HCT116 (cell line): Measurements from ENCODE around the gene DAPK1. TPM values are rescaled to one million over a fixed set of nuclear protein-coding genes. Genes with fewer than 3 reads are reported as not detected.
A peak's percentile ranks its signal among the peaks of the same experiment; 100 is the strongest.

Experiments
- ATAC-seq: fragments of 200-7000 bp; cut with Tn5 transposase; 2 replicates; pipeline ENCODE4 v1.9.1; 2020; ENCODE audit warnings: mild to moderate bottlenecking, moderate library complexity
- BruUV-seq: library from RNA; stranded (reverse); fragments of 400-500 nt; replicated peaks from 2 replicates; lab custom pipeline; 2021; lab: Mats Ljungman, UMichigan
- CTCF ChIA-PET: fragments of 300-600 bp; sonication (Branson Sonifier 250); formaldehyde crosslinking; loops from one replicate; lab custom pipeline; 2021; ENCODE audit warnings: antibody characterized with exemption; lab: Charles Lee
- POLR2A ChIA-PET: fragments of 300-600, 350-600 bp; sonication (Branson Sonifier 250); formaldehyde crosslinking; loops from one replicate; lab custom pipeline; 2021; ENCODE audit warnings: antibody characterized with exemption; lab: Charles Lee
- RAD21 ChIA-PET, 2 experiments: fragments of 300-600 bp; sonication (Branson Sonifier 250); formaldehyde crosslinking; loops; one replicate each; lab custom pipeline; 2023; ENCODE audit warnings: low total read pairs in 2 of 2; ENCODE audit not compliant: uncharacterized antibody in 2 of 2, unreplicated experiment in 2 of 2, low non-redundant PET in 1 of 2; lab: Charles Lee
- DNase-seq: peaks from one replicate; pipeline ENCODE4 v3.0.0-alpha.2; 2010; ENCODE audit warnings: low read depth, low spot score
- H2AFZ ChIP-seq: fragments of 200-600 bp; shearing (Covaris generic), sonication (generic); 2 replicates; pipeline ENCODE4 v1.6.1; 2017; ENCODE audit warnings: low read depth, mixed run types, mixed read lengths, antibody characterized with exemption, low read length; ENCODE audit not compliant: poor library complexity, severe bottlenecking
- H3K27ac ChIP-seq: 2 replicates; pipeline ENCODE4 v1.5.1; 2012; ENCODE audit warnings: low read depth, low read length
- H3K27me3 ChIP-seq: fragments of 200-600 bp; sonication (generic); 2 replicates; pipeline ENCODE4 v1.6.1; 2016; ENCODE audit warnings: mixed run types, low read length, mixed read lengths; ENCODE audit not compliant: insufficient read depth
- H3K36me3 ChIP-seq, 2 experiments: fragments of 200-500 bp in 1 of 2; fragments of 200-600 bp in 1 of 2; sonication (Bioruptor generic) in 1 of 2; sonication (generic) in 1 of 2; 2 replicates each; pipeline versions ENCODE4 v1.5.1 to v1.6.1; 2014 to 2016; ENCODE audit warnings: low read length in 2 of 2, inconsistent platforms in 1 of 2, mixed read lengths in 1 of 2, mixed run types in 1 of 2; ENCODE audit not compliant: insufficient read depth in 2 of 2, control insufficient read depth in 1 of 2
- H3K4me1 ChIP-seq, 2 experiments: fragments of 200-600 bp in 1 of 2; sonication (generic) in 1 of 2; 2 replicates each; pipeline versions ENCODE4 v1.5.1 to v1.6.1; 2012 to 2017; ENCODE audit warnings: low read length in 2 of 2, inconsistent platforms in 1 of 2, mild to moderate bottlenecking in 1 of 2, mixed read lengths in 1 of 2, mixed run types in 1 of 2, moderate library complexity in 1 of 2; ENCODE audit not compliant: insufficient read depth in 2 of 2, control insufficient read depth in 1 of 2
- H3K4me2 ChIP-seq: fragments of 200-600 bp; sonication (generic); 2 replicates; pipeline ENCODE4 v1.6.1; 2017; ENCODE audit warnings: mixed run types, low read length, mixed read lengths
- H3K4me3 ChIP-seq, 2 experiments: fragments of 200-600 bp in 1 of 2; sonication (generic) in 1 of 2; replicated peaks in 1 of 2; 2 replicates each; pipeline ENCODE4 v1.5.1; 2011 to 2016; ENCODE audit warnings: low read length in 2 of 2, control low read depth in 1 of 2, low read depth in 1 of 2, mild to moderate bottlenecking in 1 of 2, mixed read lengths in 1 of 2, mixed run types in 1 of 2
- H3K79me2 ChIP-seq: fragments of 200-600 bp; sonication (generic); 2 replicates; pipeline ENCODE4 v1.6.1; 2017; ENCODE audit warnings: mild to moderate bottlenecking, mixed run types, low read length, moderate library complexity, mixed read lengths; ENCODE audit not compliant: insufficient read depth
- H3K9ac ChIP-seq: fragments of 200-600 bp; sonication (generic); 2 replicates; pipeline ENCODE4 v1.6.1; 2016; ENCODE audit warnings: low read length, mixed read lengths
- H3K9me2 ChIP-seq: fragments of 200-600 bp; sonication (generic), shearing (Covaris generic); 2 replicates; pipeline ENCODE4 v1.6.1; 2017; ENCODE audit warnings: mixed run types, mild to moderate bottlenecking, moderate library complexity; ENCODE audit not compliant: insufficient read depth
- H3K9me3 ChIP-seq, 2 experiments: fragments of 200-500 bp in 1 of 2; fragments of 200-600 bp in 1 of 2; sonication (Bioruptor generic) in 1 of 2; sonication (generic) in 1 of 2; 2 replicates each; pipeline ENCODE4 v1.6.1; 2014 to 2017; ENCODE audit warnings: low read length in 2 of 2, mixed read lengths in 2 of 2, inconsistent platforms in 1 of 2, low read depth in 1 of 2, mild to moderate bottlenecking in 1 of 2, mixed run types in 1 of 2, moderate library complexity in 1 of 2; ENCODE audit not compliant: control insufficient read depth in 1 of 2, insufficient read depth in 1 of 2
- H4K20me1 ChIP-seq: fragments of 200-600 bp; sonication (generic), shearing (Covaris generic); 2 replicates; pipeline ENCODE4 v1.6.1; 2017; ENCODE audit warnings: mixed run types, mild to moderate bottlenecking, moderate library complexity; ENCODE audit not compliant: insufficient read depth
- CBX3 ChIP-seq: IDR thresholded peaks from 2 replicates; pipeline ENCODE4 v1.6.1; 2012; ENCODE audit warnings: low read depth
- CEBPB ChIP-seq: IDR thresholded peaks from 2 replicates; pipeline ENCODE4 v1.6.1; 2012; ENCODE audit warnings: low read depth
- EGR1 ChIP-seq: IDR thresholded peaks from 2 replicates; pipeline ENCODE4 v1.6.1; 2012; ENCODE audit warnings: low read depth
- EZH2 ChIP-seq: fragments of 200-600 bp; sonication (generic); IDR thresholded peaks from 2 replicates; pipeline ENCODE4 v1.6.1; 2017; ENCODE audit warnings: antibody characterized with exemption, mixed run types
- EZH2phosphoT487 ChIP-seq: fragments of 200-600 bp; IDR thresholded peaks from 2 replicates; pipeline ENCODE4 v1.6.1; 2018; ENCODE audit warnings: antibody characterized with exemption, borderline replicate concordance
- FOSL1 ChIP-seq: IDR thresholded peaks from 2 replicates; pipeline ENCODE4 v1.6.1; 2012; ENCODE audit warnings: low read depth
- RAD21 ChIP-seq: IDR thresholded peaks from 2 replicates; pipeline ENCODE4 v1.6.1; 2012; ENCODE audit warnings: low read depth, mild to moderate bottlenecking
- REST ChIP-seq: IDR thresholded peaks from 2 replicates; pipeline ENCODE4 v1.6.1; 2012; ENCODE audit warnings: low read depth
- SIN3A ChIP-seq: IDR thresholded peaks from 2 replicates; pipeline ENCODE4 v1.6.1; 2012; ENCODE audit warnings: low read depth
- SP1 ChIP-seq: IDR thresholded peaks from 2 replicates; pipeline ENCODE4 v1.6.1; 2012; ENCODE audit warnings: low read depth
- SRF ChIP-seq: IDR thresholded peaks from 2 replicates; pipeline ENCODE4 v1.6.1; 2012; ENCODE audit warnings: low read depth
- TCF7L2 ChIP-seq: IDR thresholded peaks from 2 replicates; pipeline ENCODE4 v1.7.0; 2011; ENCODE audit warnings: borderline replicate concordance, inconsistent platforms; ENCODE audit not compliant: insufficient read depth, insufficient read length; ENCODE audit errors: extremely low read depth
- YY1 ChIP-seq: IDR thresholded peaks from 2 replicates; pipeline ENCODE4 v1.6.1; 2011; ENCODE audit warnings: low read length, low read depth, moderate library complexity, mild to moderate bottlenecking; ENCODE audit not compliant: insufficient replicate concordance; ENCODE audit errors: extremely low read depth
- ZNF274 ChIP-seq: fragments of 200-500 bp; sonication (Bioruptor generic); IDR thresholded peaks from 2 replicates; pipeline ENCODE4 v1.6.1; 2014; ENCODE audit warnings: mild to moderate bottlenecking, low read depth, low read length, inconsistent platforms
- intact Hi-C: fragments of 100-400 bp; cut with micrococcal nuclease; formaldehyde crosslinking; loops from 2 replicates; pipeline ENCODE4 v1.10.0; 2022
- total RNA-seq: library from RNA; stranded (reverse); gene quantifications from one replicate; pipeline ENCODE4 v1.2.1, GENCODE V29; 2021; ENCODE audit not compliant: unreplicated experiment
- TF ChIP-seq, protein P1 (sequence below): IDR thresholded peaks from 2 replicates; pipeline ENCODE4 v1.6.1; 2011; ENCODE audit warnings: mild to moderate bottlenecking, low read length, moderate library complexity; ENCODE audit not compliant: insufficient replicate concordance; ENCODE audit errors: extremely low read depth
- TF ChIP-seq, protein P2 (sequence below): IDR thresholded peaks from 2 replicates; pipeline ENCODE4 v1.6.1; 2012
- TF ChIP-seq, protein P3 (sequence below): IDR thresholded peaks from 2 replicates; pipeline ENCODE4 v1.6.1; 2012

The DAPK1 gene
- total RNA-seq, 1 experiment from 2014 or later = 5.6 TPM

DNA sequence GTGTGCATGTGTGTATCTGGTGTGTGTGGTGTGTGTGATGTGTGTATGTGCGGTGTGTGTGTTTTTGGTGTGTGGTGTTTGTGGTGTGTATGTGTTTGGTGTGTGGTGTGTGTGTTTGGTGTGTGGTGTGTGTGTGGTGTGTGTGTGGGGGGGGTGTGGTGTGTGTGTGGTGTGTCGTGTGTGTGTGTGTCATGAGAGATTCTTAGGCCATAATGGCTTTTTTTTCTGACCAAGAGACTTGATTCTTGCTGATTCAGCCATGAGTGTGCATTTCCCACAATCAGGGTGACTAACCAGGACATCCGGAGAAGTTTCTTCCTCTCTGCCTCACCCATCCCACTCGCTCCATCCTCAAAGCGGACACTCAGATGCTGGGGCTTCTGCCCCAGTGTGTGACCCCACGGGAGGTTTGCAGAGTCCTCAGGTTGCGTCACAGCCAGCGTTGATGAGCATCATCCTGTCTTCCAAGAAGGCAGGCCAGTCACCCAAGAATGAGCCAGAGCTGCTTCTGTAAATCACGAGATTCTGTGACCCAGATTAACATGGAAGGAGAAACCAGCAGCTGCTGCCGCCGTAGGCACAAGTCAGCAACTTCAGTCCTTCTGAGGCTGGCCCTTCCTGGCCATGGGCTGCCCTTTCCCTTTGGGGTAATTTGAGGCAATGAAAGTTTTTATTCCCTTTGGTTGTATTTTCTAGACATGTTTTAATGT, 215.8 kb downstream of the DAPK1 start (continued):
- TF ChIP-seq, protein P1, sequence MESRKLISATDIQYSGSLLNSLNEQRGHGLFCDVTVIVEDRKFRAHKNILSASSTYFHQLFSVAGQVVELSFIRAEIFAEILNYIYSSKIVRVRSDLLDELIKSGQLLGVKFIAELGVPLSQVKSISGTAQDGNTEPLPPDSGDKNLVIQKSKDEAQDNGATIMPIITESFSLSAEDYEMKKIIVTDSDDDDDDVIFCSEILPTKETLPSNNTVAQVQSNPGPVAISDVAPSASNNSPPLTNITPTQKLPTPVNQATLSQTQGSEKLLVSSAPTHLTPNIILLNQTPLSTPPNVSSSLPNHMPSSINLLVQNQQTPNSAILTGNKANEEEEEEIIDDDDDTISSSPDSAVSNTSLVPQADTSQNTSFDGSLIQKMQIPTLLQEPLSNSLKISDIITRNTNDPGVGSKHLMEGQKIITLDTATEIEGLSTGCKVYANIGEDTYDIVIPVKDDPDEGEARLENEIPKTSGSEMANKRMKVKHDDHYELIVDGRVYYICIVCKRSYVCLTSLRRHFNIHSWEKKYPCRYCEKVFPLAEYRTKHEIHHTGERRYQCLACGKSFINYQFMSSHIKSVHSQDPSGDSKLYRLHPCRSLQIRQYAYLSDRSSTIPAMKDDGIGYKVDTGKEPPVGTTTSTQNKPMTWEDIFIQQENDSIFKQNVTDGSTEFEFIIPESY = no peak
- TF ChIP-seq RAD21 = no peak

DNA sequence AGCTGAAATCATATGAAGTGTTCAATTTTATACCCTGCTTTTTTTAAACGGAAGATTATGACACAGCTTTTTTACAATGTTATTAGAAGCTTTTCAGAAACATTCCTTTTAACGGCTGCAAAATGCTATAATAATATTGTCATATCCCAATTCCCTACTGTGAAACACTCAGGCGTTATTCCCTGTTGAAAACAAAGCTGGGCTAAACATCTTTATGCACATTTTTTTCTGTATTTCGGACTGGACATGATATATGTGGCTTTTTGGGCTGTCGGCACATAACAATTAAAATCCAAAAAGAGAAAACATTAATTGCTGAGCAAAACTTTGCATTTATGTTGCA, 216.3 kb downstream of the DAPK1 start:
- TSS peak; percentile 84 for BruUV-seq
- no peak for DNase-seq
- no peak for ATAC-seq
- TF ChIP-seq TCF7L2 (no peak), SP1 (no peak), CBX3 (no peak), YY1 (no peak), CEBPB (no peak), SIN3A (no peak), EZH2 (no peak), FOSL1 (no peak), SRF (no peak), EGR1 (no peak), EZH2phosphoT487 (no peak), ZNF274 (no peak), REST (no peak)
- TF ChIP-seq, protein P2, sequence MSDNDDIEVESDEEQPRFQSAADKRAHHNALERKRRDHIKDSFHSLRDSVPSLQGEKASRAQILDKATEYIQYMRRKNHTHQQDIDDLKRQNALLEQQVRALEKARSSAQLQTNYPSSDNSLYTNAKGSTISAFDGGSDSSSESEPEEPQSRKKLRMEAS = no peak
- TF ChIP-seq, protein P3, sequence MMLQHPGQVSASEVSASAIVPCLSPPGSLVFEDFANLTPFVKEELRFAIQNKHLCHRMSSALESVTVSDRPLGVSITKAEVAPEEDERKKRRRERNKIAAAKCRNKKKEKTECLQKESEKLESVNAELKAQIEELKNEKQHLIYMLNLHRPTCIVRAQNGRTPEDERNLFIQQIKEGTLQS = no peak
- Histone ChIP-seq H3K9me2 (no peaks in the 10 kb centered on the region), H3K27ac (no peak overlapping the region), H3K36me3 (no peaks in the 10 kb centered on the region), H3K79me2 (no peaks in the 10 kb centered on the region), H3K4me3 (peak overlapping the region; percentile 23 to 48; a peak in 3 of 4 replicates), H3K9ac (peak overlapping the region; percentile 48), H2AFZ (peak overlapping the region; percentile 49), H3K4me1 (peaks cover 2 to 28% of the 10 kb centered on the region in 2 experiments; a peak in 2 of 4 replicates), H3K4me2 (peak overlapping the region; percentile 82), H3K27me3 (no peaks in the 10 kb centered on the region), H3K9me3 (no peaks in the 10 kb centered on the region), H4K20me1 (no peaks in the 10 kb centered on the region)
- POLR2A ChIA-PET = interaction anchor here (2.8 kb wide), 1 partner anchor 12 kb away, joined by 14 read pairs; the partner anchor contains the start of gene CTSL
- intact Hi-C loops = no loop called here
- RAD21 ChIA-PET = no interaction called here
- CTCF ChIA-PET = interaction anchor here (1.3 to 1.4 kb wide), 3 partner anchors 12 to 98 kb away, joined by 3 to 5 read pairs (median 4); partner anchors contain the start of gene CTSL
